PFSK-1 (cell line): ENCODE results near the gene ENG.

Experiments used
- FOXP2 ChIP-seq: optimal IDR thresholded peaks from 2 replicates; pipeline ENCODE3; 2011; ENCODE audit warnings: borderline replicate concordance, control low read depth, inconsistent platforms; ENCODE audit not compliant: insufficient read depth; ENCODE audit errors: extremely low read length, extremely low read depth
- POLR2AphosphoS5 ChIP-seq: IDR thresholded peaks from 2 replicates; pipeline ENCODE4 v1.6.1; 2012; ENCODE audit warnings: low read depth, mild to moderate bottlenecking, control low read depth, low read length, moderate library complexity
- REST ChIP-seq, 2 experiments: IDR thresholded peaks; 2 replicates each; pipeline versions ENCODE4 v1.6.1 to v1.8.0; 2011 to 2012; ENCODE audit warnings: low read depth in 2 of 2, low read length in 2 of 2, control low read depth in 1 of 2, inconsistent platforms in 1 of 2, mild to moderate bottlenecking in 1 of 2, moderate library complexity in 1 of 2; ENCODE audit not compliant: insufficient read depth in 1 of 2
- SIN3A ChIP-seq: IDR thresholded peaks from 2 replicates; pipeline ENCODE4 v1.6.1; 2012; ENCODE audit warnings: mild to moderate bottlenecking, low read length, moderate library complexity, borderline replicate concordance; ENCODE audit not compliant: insufficient read depth
- TAF1 ChIP-seq: IDR thresholded peaks from 2 replicates; pipeline ENCODE4 v1.6.1; 2012; ENCODE audit warnings: low read length, control low read depth, borderline replicate concordance; ENCODE audit not compliant: insufficient read depth

Gene ENG

DNA sequence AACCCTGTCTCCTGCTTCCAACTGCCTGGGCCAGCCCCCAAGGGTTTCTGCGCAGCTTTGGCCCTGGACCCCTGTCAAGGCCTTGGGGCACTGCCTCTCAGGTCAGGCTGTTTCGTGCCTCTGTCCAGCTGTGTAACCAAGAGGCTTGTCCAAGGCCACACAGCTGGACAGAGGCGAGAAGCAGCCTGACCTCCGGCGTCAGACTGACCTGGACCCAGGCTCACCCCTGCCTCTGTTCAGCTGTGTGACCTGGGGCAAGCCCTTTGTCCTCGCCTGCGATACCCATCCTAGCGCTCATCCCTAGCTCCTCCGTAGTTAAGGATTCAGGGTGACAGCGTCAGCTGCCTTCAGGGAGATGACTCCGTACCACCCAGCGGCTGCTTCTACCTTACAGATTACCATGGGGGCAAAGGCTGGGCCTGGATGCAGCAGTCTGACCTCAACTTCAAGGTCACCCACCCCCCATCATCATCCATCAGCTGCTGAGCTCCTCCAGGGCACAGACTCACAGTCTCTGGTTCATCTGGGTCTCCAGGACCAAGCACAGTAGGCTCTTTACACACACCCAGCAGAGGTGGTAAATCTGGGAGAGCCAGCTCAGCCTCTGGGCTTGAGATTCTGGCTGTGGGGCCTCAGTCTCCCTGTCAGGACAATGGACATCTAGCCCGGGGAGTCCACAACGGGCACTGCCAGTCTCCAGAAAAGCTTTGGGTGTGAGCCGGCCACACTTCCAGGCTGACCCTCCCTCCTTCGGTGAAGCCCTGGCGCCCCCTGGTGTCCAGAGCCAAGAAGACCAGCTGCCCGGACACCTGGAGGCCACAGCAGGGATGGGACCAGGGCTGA lies 15.1 kb upstream of the ENG start:
- TF ChIP-seq REST (IDR thresholded peaks at IDR 0.05; ENCODE audit: insufficient read depth in 1 of 2, low read depth in 2 of 2, low read length in 2 of 2) (no peak), TAF1 (no peak), FOXP2 (no peak), SIN3A (no peak), POLR2AphosphoS5 (no peak)

DNA sequence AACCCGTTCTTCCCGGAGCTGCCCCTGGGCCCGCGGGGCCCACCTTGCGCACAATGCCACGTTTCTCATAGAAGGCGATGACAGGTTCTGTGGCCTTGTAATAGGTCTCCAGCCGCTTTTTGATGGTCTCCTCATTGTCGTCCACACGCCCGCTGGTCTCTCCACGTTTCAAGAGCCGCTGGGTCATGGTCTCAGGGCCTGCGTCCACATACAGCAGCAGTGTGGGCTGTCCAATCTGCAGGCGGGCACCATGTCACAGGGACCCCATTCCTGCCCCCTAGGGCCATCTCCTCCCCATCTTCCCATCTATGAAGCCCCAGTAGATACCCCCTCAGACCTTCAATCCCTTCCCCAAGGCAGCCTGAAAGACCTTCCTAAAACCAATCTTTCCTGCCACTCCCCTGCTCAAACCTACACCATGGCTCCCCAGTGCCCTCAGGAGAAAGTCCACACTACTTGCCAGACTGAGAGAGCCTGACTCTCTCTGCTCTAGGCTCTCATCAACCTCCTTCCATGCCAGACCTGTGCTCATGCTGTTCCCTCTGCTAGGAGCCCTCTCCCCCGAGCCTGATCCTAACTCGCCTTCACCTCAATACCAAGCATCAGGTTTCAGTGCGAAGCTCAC lies 13.9 kb upstream of the ENG start:
- no peak for TF ChIP-seq REST (IDR thresholded peaks at IDR 0.05; ENCODE audit: insufficient read depth in 1 of 2, low read depth in 2 of 2, low read length in 2 of 2)

GRCh38 chr9:127867356-127868277 lies 13.2 kb upstream of the ENG start:
- TF ChIP-seq TAF1 (no peak), REST (IDR thresholded peaks at IDR 0.05; ENCODE audit: insufficient read depth in 1 of 2, low read depth in 2 of 2, low read length in 2 of 2) (no peak), SIN3A (no peak), FOXP2 (no peak), POLR2AphosphoS5 (no peak)

DNA sequence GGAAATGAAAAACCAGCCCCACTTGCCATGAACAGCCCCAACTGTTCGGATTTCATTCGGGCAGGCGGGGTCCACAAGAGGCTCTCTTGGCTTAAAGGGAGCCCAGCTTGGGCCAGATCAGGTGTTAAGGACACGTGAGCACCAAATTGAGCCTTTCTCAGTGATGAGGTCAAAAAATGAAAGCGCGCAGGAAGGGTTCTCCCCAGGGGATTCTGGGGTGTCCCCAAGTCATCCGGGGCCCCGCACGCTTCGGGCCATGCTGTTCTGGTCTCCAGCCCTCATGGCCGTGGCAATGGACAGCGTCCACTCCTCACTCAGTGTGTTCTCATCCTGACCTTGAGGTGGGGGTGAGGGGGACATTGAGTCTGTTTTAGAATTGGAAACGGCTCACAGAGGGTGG lies 12.1 kb upstream of the ENG start:
- no peak for TF ChIP-seq POLR2AphosphoS5
- TF ChIP-seq TAF1: no peak
- TF ChIP-seq REST (IDR thresholded peaks at IDR 0.05; ENCODE audit: insufficient read depth in 1 of 2, low read depth in 2 of 2, low read length in 2 of 2): no peak
- TF ChIP-seq FOXP2: no peak
- no peak for TF ChIP-seq SIN3A
